Measurements from ENCODE around the gene TPST1.
"Not testable (repeated sequence)": the region's sequence is repeated elsewhere in the genome, so short reads cannot be mapped to it uniquely, and the experiment has no call there.

The TPST1 gene

GRCh38 chr7:66395128-66395571, 190.0 kb downstream of the TPST1 start:
- DNase-seq: not testable (repeated sequence)

GRCh38 chr7:66396052-66396451, 190.9 kb downstream of the TPST1 start:
- DNase-seq: not testable (repeated sequence)

- not testable (repeated sequence) for DNase-seq
These were observed 193.7 kb downstream of the TPST1 start for GRCh38 chr7:66398841-66399240.

GRCh38 chr7:66399566-66399965, 194.4 kb downstream of the TPST1 start:
- DNase-seq: no peak

- DNase-seq: no peak
These were observed 195.3 kb downstream of the TPST1 start for GRCh38 chr7:66400400-66400799.

GRCh38 chr7:66401126-66401525, 196.0 kb downstream of the TPST1 start:
- not testable (repeated sequence) for DNase-seq

- not testable (repeated sequence) for DNase-seq
These were observed 196.8 kb downstream of the TPST1 start for GRCh38 chr7:66401932-66402331.

- DNase-seq: no peak
These were observed 198.4 kb downstream of the TPST1 start for GRCh38 chr7:66403564-66403963.

- DNase-seq: no peak
These were observed 204.4 kb downstream of the TPST1 start for GRCh38 chr7:66409493-66409892.
